ENCODE results near the gene RPS10.
"Not testable (repeated sequence)": the region's sequence is repeated elsewhere in the genome, so short reads cannot be mapped to it uniquely, and the experiment has no call there.

Gene RPS10

GRCh38 chr6:34391786-34392496 is 33.9 kb downstream of the RPS10 start:
- DNase-seq = peak; percentile 26

GRCh38 chr6:34391473-34391785 is 34.4 kb downstream of the RPS10 start:
- no peak for DNase-seq

- DNase-seq = no peak
These were observed 35.1 kb downstream of the RPS10 start for GRCh38 chr6:34390531-34391472.

GRCh38 chr6:34389034-34389433 is 36.8 kb downstream of the RPS10 start:
- no peak for DNase-seq

- no peak for DNase-seq
These were observed 37.4 kb downstream of the RPS10 start for GRCh38 chr6:34388421-34388820.

- no peak for DNase-seq
These were observed 39.3 kb downstream of the RPS10 start for GRCh38 chr6:34386316-34387137.

- DNase-seq = no peak
These were observed 40.1 kb downstream of the RPS10 start for GRCh38 chr6:34385793-34386195.

GRCh38 chr6:34384321-34385153 is 41.3 kb downstream of the RPS10 start:
- no peak for DNase-seq

- DNase-seq = no peak
These were observed 42.1 kb downstream of the RPS10 start for GRCh38 chr6:34383656-34384320.

GRCh38 chr6:34383161-34383631 is 42.7 kb downstream of the RPS10 start:
- no peak for DNase-seq

- DNase-seq = no peak
These were observed 44.8 kb downstream of the RPS10 start for GRCh38 chr6:34381081-34381480.

GRCh38 chr6:34378470-34378869 is 47.4 kb downstream of the RPS10 start:
- no peak for DNase-seq

- DNase-seq = no peak
These were observed 47.9 kb downstream of the RPS10 start for GRCh38 chr6:34377984-34378383.

- DNase-seq = not testable (repeated sequence)
These were observed 48.3 kb downstream of the RPS10 start for GRCh38 chr6:34377571-34377970.

GRCh38 chr6:34375833-34376232 is 50.0 kb downstream of the RPS10 start:
- DNase-seq = no peak

- DNase-seq = no peak
These were observed 51.4 kb downstream of the RPS10 start for GRCh38 chr6:34374508-34374907.

GRCh38 chr6:34374069-34374468 is 51.8 kb downstream of the RPS10 start:
- DNase-seq = no peak

- DNase-seq = no peak
These were observed 52.4 kb downstream of the RPS10 start for GRCh38 chr6:34373511-34373910.

GRCh38 chr6:34371865-34372264 is 54.0 kb downstream of the RPS10 start:
- DNase-seq = not testable (repeated sequence)

- DNase-seq = no peak
These were observed 55.5 kb downstream of the RPS10 start for GRCh38 chr6:34370361-34370760.

- no peak for DNase-seq
These were observed 56.5 kb downstream of the RPS10 start for GRCh38 chr6:34369385-34369784.
